KBM-7 (cell line): Measurements from ENCODE around the gene TLDC2.
A peak's percentile ranks its signal among the peaks of the same experiment; 100 is the strongest.
"Not testable (repeated sequence)": the region's sequence is repeated elsewhere in the genome, so short reads cannot be mapped to it uniquely, and the experiment has no call there.

Source experiments
- DNase-seq: peaks from one replicate; pipeline ENCODE4 v3.0.0-alpha.2; 2015
- in situ Hi-C: fragments of 300-500 bp; cut with MboI; formaldehyde crosslinking; loops from 2 replicates; pipeline ENCODE4 v1.14.3; 2020; ENCODE audit warnings: low sequenced_read_pairs, low pct_unique_long_range_greater_than_20kb, mixed read lengths

TLDC2 gene

GRCh38 chr20:36865076-36865860 lies 10.7 kb upstream of the TLDC2 start:
- DNase-seq = no peak
- in situ Hi-C loops = no loop called here

- DNase-seq = no peak
- in situ Hi-C loops = no loop called here
Measured at GRCh38 chr20:36865861-36866149, 10.1 kb upstream of the TLDC2 start.

DNA sequence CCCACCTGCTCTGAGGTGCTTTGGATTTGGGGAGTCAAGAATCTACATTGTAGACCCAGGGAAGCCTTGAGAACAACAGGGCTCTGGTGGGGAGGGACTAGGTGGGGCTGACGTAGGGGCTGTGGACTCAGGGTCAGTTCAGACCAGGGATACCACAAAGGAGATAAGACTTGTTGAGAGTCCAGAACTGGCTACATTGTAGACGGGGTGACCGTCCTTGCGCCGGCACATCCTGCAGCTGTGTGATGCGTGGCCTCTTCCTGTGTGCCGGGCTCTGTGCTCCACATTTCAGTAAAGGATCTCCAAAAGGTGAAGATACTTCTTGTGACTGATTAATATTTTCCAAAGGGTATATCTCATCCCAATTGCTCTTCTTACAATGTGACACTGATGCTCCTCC lies 9.8 kb upstream of the TLDC2 start:
- no peak for DNase-seq

DNA sequence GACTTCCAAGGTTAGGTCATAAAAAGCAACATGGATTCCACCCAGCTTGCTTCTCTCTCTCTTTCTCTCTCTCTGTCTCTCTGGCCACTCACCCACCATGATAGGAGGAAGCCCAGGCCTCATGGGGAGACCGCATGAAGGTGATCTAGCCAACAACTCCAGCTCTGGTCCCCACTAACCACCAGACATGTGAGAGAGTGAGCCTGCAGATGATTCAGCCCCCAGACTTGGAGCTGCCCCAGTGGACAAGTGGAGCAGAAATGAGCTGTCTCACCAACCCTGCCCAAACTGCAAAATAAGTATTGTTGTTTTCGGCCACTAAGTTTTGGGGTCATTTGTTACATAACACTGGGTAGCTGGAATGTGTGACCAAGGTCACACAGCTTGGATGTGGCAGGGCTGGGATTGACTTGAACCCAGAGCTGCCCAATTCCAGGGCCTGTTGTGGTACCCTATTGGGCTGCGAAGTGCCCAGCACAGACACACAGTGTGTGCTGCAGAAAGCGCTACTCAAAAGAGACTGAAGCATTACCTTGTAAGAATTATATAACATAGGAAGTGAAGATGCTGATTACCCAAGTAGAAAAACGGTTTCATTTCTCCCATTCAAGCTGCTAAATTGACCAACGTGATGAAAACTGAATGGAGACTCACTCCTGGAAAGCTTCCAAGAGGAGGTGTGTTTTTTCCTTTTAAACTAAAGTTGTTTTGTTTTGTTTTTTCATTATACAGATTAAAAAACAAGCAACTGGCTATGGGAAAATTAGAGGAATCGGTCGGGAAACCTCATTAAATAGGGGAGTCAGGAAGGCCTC lies 9.1 kb upstream of the TLDC2 start:
- DNase-seq = no peak
- in situ Hi-C loops = no loop called here

More for the DNA sequence above, 9.8 kb upstream of the TLDC2 start:
- in situ Hi-C loops = no loop called here

DNA sequence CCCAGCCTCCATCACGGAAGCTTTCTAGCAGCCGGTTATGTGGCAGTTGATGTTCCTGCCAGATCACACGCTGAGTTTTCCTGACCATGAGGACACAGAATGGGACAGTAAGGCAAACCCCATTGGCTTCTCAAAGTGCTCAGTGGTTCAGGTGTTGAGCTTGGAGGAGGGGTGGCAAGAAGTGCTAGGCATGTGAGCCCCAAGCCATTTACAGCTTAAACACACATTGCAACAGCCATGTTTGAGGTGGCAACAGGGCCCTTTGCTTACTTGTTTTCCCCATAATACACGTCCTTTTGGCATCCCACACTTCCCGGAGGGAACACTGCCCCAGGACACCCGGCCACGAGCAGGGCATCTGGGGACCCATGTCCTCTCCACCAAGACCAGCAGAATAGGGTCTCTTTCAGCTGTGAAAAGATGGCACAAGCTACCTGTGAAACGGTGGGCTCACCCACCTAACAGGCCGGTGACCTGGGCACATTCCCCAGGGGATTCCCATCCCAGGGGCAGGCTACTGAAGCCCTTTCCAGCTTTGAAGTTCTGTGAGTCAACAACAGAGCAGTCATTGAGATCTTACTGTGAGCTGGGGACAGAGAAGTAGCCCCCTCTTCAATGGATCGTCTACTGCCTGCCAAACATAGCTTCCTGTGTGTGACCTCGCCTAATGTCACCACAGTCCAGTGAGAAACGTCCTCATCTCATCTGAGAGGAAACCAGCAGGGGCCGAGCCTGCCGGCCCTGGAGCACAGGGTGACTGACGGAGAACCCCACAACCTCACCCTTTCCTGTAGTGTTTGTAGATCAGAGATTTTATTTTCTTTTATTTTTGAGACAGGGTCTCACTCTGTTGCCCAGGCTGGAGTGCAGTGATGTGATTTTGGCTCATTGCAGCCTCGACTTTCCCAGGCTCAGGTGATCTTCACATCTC lies 4.0 kb upstream of the TLDC2 start:
- DNase-seq = no peak
- in situ Hi-C loops = no loop called here

DNA sequence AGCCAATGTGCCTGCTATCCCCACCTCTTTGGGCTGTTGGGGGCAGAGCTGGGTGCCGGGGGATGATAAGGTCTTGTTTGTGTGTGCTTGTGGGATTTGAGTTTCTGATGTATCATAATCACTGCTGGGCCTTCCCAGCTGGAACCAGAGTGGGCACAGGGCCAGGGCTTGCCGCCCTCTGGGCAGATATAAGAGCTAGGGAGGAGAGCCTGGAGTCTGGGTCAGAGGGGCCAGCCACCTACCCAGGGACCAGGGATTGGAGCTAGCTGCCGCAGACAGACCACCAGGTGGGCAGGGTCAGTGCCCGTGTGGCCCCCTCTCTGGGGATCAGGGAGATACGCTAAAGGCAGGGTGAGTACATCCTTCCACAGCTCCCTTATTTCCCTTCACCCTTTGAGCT lies 3.1 kb upstream of the TLDC2 start:
- no peak for DNase-seq
- in situ Hi-C loops = no loop called here

DNA sequence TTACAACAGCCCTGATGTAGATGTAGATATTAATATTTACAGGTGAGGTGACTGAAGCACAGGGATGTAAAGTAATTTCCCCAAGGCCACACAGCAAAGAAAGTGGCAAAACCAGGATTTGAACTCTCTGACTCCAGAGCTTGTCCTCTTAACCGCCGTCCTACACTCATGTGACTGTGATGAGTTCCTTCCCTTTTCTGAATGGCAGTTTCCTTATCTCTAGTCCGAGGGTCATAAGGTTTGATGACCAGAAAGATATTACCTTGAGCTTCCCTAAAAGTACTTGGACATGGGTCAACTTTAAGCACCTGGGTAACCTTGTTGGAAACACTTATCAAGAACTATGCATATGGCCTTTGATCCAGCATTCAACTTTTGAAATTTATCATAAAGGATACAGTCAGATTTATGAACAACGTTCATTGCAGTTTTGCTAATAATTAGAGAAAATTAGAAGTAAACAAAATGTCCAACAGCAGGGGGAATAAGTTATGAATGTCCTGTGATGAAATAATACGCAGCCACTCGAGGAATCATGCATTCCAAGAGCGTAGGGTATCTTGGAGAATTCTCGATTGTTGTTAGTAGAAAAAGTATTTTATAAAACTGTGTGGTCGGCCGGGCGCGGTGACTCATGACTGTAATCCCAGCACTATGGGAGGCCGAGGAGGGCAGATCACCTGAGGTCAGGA lies 2.3 kb upstream of the TLDC2 start:
- in situ Hi-C loops = no loop called here

DNA sequence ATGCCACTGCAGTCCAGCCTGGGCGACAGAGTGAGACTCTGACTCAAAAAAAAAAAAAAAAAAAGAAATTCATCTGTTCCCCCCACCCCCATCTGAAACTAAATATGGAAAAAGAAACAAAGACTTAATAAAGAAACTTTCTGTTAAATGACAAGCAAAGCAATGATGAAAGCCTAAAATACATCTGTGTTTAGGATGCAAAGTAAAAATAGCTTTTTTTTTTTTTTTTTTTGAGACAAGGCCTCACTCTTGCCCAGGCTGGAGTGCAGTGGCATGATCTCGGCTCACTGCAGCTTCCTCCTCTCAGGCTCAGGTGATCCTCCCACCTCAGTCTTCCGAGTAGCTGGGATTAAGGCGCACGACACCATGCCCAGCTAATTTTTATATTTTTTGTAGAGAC lies 845 bp upstream of the TLDC2 start:
- in situ Hi-C loops, DNase-seq: not testable (repeated sequence)

More for the DNA sequence above, 2.3 kb upstream of the TLDC2 start:
- no peak for DNase-seq

DNA sequence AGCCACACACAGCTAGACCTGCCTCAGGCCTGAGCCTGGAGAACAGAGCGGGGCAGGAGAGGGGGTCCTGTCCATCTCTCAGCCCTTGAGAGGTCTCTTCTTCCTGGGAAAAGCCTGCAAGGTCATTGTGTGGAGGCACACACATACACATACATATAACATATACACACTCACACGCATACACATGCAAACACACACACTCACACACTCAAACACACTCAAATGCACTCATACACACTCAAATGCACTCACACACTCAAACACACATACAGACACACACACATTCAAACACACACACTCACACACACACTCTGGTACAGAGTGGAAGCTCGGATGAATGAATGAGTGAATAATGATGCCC lies 515 bp downstream of the TLDC2 start:
- in situ Hi-C loops = no loop called here
- no peak for DNase-seq

GRCh38 chr20:36878941-36879340 lies 3.0 kb downstream of the TLDC2 start:
- in situ Hi-C loops = no loop called here
- DNase-seq = no peak

DNA sequence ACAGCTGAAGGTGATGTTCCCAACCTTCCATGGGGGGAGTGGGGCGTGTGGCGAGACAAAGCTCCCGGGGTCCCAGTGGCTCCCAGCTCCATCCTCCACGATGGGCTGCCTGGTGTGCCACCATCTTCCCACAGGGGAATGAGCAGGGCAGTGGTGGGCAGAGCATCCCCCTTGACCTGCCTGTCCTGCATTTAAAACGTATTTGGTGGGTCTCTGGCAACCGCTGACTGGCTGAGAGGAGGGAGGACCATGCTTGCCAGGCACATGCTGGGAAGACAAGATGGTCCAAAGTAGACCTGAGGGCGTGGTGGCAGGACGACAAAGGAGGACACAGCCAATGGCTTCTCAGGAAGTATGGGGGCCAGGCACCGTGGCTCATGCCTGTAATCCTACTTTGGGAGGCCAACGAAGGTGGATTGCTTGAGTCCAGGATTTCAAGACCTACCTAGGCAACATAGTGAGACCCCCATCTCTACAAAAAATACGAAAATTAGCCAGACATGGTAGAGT lies 4.9 kb downstream of the TLDC2 start:
- DNase-seq = no peak
- in situ Hi-C loops = no loop called here

- no peak for DNase-seq
- in situ Hi-C loops = no loop called here
Measured at GRCh38 chr20:36881331-36881730, 5.4 kb downstream of the TLDC2 start.

DNA sequence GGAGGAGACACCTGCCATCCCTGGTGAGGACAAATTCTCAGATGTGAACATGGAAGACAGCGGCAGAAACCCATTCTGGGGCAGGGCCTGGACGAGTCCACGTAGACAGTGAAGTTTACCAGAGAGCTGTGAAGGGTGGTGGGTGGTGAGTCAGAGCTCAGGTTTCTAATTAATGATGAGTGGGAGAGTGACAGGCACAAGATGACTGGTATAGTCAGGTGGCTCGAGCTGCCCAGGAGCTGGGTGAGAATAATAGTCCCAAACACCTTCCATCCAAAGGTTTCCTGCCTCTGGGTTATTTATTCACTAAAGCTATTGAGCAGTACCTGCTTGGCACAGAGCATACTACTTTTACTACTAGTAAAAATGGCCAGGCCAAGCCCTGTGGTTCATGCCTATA lies 6.0 kb downstream of the TLDC2 start:
- in situ Hi-C loops = no loop called here
- DNase-seq = no peak

- no peak for DNase-seq
- in situ Hi-C loops = no loop called here
Measured at GRCh38 chr20:36883977-36884535, 8.1 kb downstream of the TLDC2 start.

DNA sequence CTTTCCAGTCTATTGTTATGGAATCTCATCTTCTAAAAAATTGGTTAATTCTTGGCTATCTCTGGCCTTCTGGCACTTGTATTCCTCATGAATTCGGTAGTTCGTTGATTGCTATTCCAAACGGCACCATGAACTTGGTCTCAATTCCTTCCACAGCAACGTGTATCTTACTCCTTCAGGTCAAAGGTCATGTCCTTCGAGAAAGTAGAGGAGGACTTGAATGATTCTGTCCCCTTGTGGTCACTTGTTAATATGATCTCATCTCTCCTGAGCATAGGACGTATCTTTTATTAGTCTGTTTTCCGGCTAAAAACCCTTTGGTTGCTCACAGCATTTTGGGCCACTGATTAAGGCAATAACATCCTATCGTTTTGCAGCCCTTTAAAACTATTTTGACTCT lies 9.4 kb downstream of the TLDC2 start:
- DNase-seq = no peak
- in situ Hi-C loops = no loop called here

DNA sequence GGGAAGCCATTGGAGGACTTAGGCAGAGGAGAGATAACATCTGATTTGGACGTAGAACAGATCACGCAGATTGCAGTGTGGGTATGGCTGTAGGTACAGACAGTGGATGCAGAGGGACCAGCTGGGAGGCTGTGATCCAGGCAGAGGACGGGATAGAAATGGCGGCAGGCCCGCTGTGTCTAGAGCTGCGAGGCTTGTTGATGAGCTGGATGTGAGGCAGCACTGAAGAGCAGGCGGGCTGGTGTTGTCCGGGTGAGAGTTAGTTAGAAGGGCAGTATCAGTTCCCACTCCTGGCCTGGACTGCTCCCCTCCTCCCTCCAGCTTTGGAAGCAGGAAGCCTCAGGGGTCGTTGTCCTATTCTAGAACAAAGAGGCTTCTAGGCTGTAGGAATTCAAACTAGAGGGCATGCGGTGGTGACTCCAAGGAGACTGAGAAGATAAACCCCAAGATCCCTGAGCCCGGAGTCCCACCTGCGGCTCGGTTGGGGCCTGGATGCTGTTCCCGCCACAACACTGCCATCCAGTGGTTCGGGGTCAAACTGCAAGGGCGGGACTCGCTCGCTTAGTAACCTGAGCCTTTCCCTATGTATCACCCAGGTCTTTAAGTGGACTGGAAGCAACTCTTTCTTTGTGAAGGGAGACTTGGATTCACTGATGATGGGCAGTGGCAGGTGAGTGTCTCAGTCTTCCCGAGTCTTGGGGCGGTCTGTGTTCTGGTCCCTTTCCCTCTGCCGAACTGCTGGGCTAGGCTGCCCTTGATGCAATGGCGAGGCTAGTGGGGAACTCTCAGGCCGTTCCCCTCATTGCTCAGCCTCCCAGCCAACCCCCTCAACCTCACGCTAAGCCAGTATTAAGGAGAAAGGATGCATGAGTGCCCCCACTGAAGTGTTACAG lies 11.2 kb downstream of the TLDC2 start:
- DNase-seq = peak; percentile 90
- in situ Hi-C loops = no loop called here

- in situ Hi-C loops = no loop called here
- no peak for DNase-seq
Measured at GRCh38 chr20:36887752-36888090, 11.8 kb downstream of the TLDC2 start.
